ENCODE data around the gene TBC1D2B.

TBC1D2B gene

GRCh38 chr15:78040653-78041244, 36.8 kb downstream of the TBC1D2B start:
- no peak overlapping the region for H3K4me3 ChIP-seq (replicated peaks; ENCODE audit: insufficient read depth, low read length)
- DNase-seq (ENCODE audit: low read depth in 1 of 2, low spot score in 1 of 2): no peak
- H3K27me3 ChIP-seq (ENCODE audit: insufficient read depth, poor library complexity, severe bottlenecking): no peaks in the 10 kb centered on the region
- peak overlapping the region; percentile 36 for H3K27ac ChIP-seq (replicated peaks)
- TF ChIP-seq REST (IDR thresholded peaks at IDR 0.05; ENCODE audit: insufficient replicate concordance, low read depth) (no peak), GABPA (IDR thresholded peaks at IDR 0.05; ENCODE audit: low read depth) (no peak), POLR2AphosphoS5 (IDR thresholded peaks at IDR 0.05; ENCODE audit: low read depth) (no peak), CTCF (IDR thresholded peaks at IDR 0.05; ENCODE audit: insufficient read depth, low read length) (no peak), SPI1 (IDR thresholded peaks at IDR 0.05; ENCODE audit: borderline replicate concordance, low read depth) (no peak)

- TF ChIP-seq REST (IDR thresholded peaks at IDR 0.05; ENCODE audit: insufficient replicate concordance, low read depth) (no peak), POLR2AphosphoS5 (IDR thresholded peaks at IDR 0.05; ENCODE audit: low read depth) (no peak), SPI1 (IDR thresholded peaks at IDR 0.05; ENCODE audit: borderline replicate concordance, low read depth) (no peak), GABPA (IDR thresholded peaks at IDR 0.05; ENCODE audit: low read depth) (no peak), CTCF (IDR thresholded peaks at IDR 0.05; ENCODE audit: insufficient read depth, low read length) (no peak)
- H3K27me3 ChIP-seq (ENCODE audit: insufficient read depth, poor library complexity, severe bottlenecking): no peaks in the 10 kb centered on the region
- DNase-seq (ENCODE audit: low read depth in 1 of 2, low spot score in 1 of 2): peak in 1 of 2 experiments; percentile 37
- no peak overlapping the region for H3K4me3 ChIP-seq (replicated peaks; ENCODE audit: insufficient read depth, low read length)
- peak overlapping the region; percentile 52 for H3K27ac ChIP-seq (replicated peaks)
These were observed 38.8 kb downstream of the TBC1D2B start for GRCh38 chr15:78038585-78039247.

GRCh38 chr15:78037779-78038305, 39.7 kb downstream of the TBC1D2B start:
- TF ChIP-seq SPI1 (IDR thresholded peaks at IDR 0.05; ENCODE audit: borderline replicate concordance, low read depth): 0 out of 2 replicates have a peak, but pooled peaks have one; percentile 12
- TF ChIP-seq CTCF (IDR thresholded peaks at IDR 0.05; ENCODE audit: insufficient read depth, low read length): no peak
- TF ChIP-seq REST (IDR thresholded peaks at IDR 0.05; ENCODE audit: insufficient replicate concordance, low read depth): no peak
- no peak for TF ChIP-seq POLR2AphosphoS5 (IDR thresholded peaks at IDR 0.05; ENCODE audit: low read depth)
- TF ChIP-seq GABPA (IDR thresholded peaks at IDR 0.05; ENCODE audit: low read depth): no peak
- no peak overlapping the region for H3K4me3 ChIP-seq (replicated peaks; ENCODE audit: insufficient read depth, low read length)
- no peaks in the 10 kb centered on the region for H3K27me3 ChIP-seq (ENCODE audit: insufficient read depth, poor library complexity, severe bottlenecking)
- peak overlapping the region; percentile 52 for H3K27ac ChIP-seq (replicated peaks)
- DNase-seq (ENCODE audit: low read depth in 1 of 2, low spot score in 1 of 2): no peak

Measured in HL-60 (cell line).